Measurements from ENCODE around the gene DCC.

DNA sequence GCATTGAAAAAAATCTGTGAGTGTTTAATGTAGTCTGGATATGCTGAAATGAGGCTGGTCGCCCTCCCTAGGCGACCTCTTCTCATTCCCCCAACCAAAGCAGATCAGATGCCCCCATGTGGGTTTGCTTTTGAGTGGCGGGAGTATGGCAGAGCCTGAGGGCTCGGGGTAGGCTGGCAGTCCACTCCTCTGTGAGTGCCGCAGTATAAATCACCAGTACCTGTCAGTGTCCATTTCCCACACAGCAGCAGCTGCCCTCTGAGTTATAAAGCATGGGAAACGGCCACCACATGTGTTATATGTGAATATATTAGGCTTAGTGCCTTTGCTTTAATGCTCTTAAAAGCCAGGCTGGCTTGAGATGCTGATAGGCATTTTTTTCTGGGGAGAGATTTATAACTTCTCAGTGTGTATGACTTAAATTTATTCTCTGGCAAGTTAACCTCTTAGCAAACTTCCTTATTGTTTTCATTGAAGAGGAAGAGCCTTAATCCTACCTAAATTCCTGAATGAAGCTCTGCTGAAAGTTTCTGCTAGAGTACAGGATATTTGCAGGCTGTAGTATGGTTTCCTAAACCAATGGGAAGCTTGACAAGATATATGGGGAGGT is 3.8 kb downstream of the DCC start:
- TF ChIP-seq, protein P1, sequence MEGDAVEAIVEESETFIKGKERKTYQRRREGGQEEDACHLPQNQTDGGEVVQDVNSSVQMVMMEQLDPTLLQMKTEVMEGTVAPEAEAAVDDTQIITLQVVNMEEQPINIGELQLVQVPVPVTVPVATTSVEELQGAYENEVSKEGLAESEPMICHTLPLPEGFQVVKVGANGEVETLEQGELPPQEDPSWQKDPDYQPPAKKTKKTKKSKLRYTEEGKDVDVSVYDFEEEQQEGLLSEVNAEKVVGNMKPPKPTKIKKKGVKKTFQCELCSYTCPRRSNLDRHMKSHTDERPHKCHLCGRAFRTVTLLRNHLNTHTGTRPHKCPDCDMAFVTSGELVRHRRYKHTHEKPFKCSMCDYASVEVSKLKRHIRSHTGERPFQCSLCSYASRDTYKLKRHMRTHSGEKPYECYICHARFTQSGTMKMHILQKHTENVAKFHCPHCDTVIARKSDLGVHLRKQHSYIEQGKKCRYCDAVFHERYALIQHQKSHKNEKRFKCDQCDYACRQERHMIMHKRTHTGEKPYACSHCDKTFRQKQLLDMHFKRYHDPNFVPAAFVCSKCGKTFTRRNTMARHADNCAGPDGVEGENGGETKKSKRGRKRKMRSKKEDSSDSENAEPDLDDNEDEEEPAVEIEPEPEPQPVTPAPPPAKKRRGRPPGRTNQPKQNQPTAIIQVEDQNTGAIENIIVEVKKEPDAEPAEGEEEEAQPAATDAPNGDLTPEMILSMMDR (IDR thresholded peaks at IDR 0.05), result no peak
- no peak for TF ChIP-seq POLR2A (IDR thresholded peaks at IDR 0.05)
